OCI-LY7 (cell line): Measurements from ENCODE around the gene SUMO4. TPM values are rescaled to one million over a fixed set of nuclear protein-coding genes. Genes with fewer than 3 reads are reported as not detected.

Source experiments
- BruUV-seq: library from RNA; stranded (reverse); fragments of 400-500 nt; replicated peaks from 2 replicates; lab custom pipeline; 2021; lab: Mats Ljungman, UMichigan
- CTCF ChIA-PET: fragments of 300-600 bp; sonication (Branson Sonifier 250); formaldehyde crosslinking; loops from one replicate; lab custom pipeline; 2022; ENCODE audit warnings: antibody characterized with exemption; ENCODE audit not compliant: unreplicated experiment; lab: Charles Lee
- POLR2A ChIA-PET: fragments of 300-600 bp; sonication (Branson Sonifier 250); formaldehyde crosslinking; loops from one replicate; lab custom pipeline; 2022; ENCODE audit warnings: antibody characterized with exemption; lab: Charles Lee
- DNase-seq: peaks from one replicate; pipeline ENCODE4 v3.0.0-alpha.2; 2015; ENCODE audit warnings: low spot score
- H2AFZ ChIP-seq: fragments of 200-600 bp; sonication (generic), shearing (Covaris generic); 2 replicates; pipeline ENCODE4 v1.6.1; 2014; ENCODE audit warnings: mild to moderate bottlenecking, antibody characterized with exemption, low read length, moderate library complexity
- H3K27ac ChIP-seq: fragments of 200-600 bp; sonication (generic); 2 replicates; pipeline ENCODE4 v1.5.1; 2014; ENCODE audit warnings: mixed run types, low read depth, mild to moderate bottlenecking, moderate library complexity, low read length, inconsistent platforms; ENCODE audit not compliant: poor library complexity, severe bottlenecking
- H3K36me3 ChIP-seq: fragments of 200-600 bp; sonication (generic); 2 replicates; pipeline ENCODE4 v1.6.1; 2014; ENCODE audit warnings: mild to moderate bottlenecking, antibody characterized with exemption, low read length, moderate library complexity, mixed read lengths; ENCODE audit not compliant: insufficient read depth
- H3K4me1 ChIP-seq: fragments of 200-600 bp; sonication (generic); 2 replicates; pipeline ENCODE4 v1.5.1; 2014; ENCODE audit warnings: mild to moderate bottlenecking, low read length; ENCODE audit not compliant: insufficient read depth, poor library complexity, severe bottlenecking
- H3K4me2 ChIP-seq: fragments of 200-600 bp; sonication (generic); 2 replicates; pipeline ENCODE4 v1.6.1; 2014; ENCODE audit warnings: mild to moderate bottlenecking, low read length
- H3K4me3 ChIP-seq: fragments of 200-600 bp; sonication (generic); 2 replicates; pipeline ENCODE4 v1.5.1; 2014; ENCODE audit warnings: mild to moderate bottlenecking, low read depth, low read length; ENCODE audit not compliant: poor library complexity, severe bottlenecking
- H3K79me2 ChIP-seq: fragments of 200-600 bp; sonication (generic); 2 replicates; pipeline ENCODE4 v1.6.1; 2016; ENCODE audit warnings: low read depth, mild to moderate bottlenecking, low read length, moderate library complexity, mixed read lengths; ENCODE audit not compliant: insufficient read depth
- H3K9me2 ChIP-seq: fragments of 200-600 bp; sonication (generic); 2 replicates; pipeline ENCODE4 v1.6.1; 2016; ENCODE audit warnings: mild to moderate bottlenecking, low read length, mixed read lengths; ENCODE audit not compliant: insufficient read depth
- H3K9me3 ChIP-seq: fragments of 200-600 bp; sonication (generic); 2 replicates; pipeline ENCODE4 v1.6.1; 2014; ENCODE audit warnings: mild to moderate bottlenecking, mixed run types, low read length, mixed read lengths
- H4K20me1 ChIP-seq: fragments of 200-600 bp; sonication (generic); 2 replicates; pipeline ENCODE4 v1.6.1; 2014; ENCODE audit warnings: mild to moderate bottlenecking, antibody characterized with exemption, low read length, moderate library complexity, mixed read lengths; ENCODE audit not compliant: insufficient read depth
- EZH2phosphoT487 ChIP-seq: fragments of 200-600 bp; sonication (generic); IDR thresholded peaks from 2 replicates; pipeline ENCODE4 v1.6.1; 2018; ENCODE audit warnings: low read depth, borderline replicate concordance, mild to moderate bottlenecking, mixed run types, antibody characterized with exemption, low read length, moderate library complexity, mixed read lengths
- intact Hi-C: fragments of 100-400 bp; cut with micrococcal nuclease; formaldehyde crosslinking; loops from one replicate; pipeline ENCODE4 v1.10.0; 2022; ENCODE audit not compliant: unreplicated experiment
- total RNA-seq, 2 experiments: library from RNA; depleted of rRNA in 1 of 2; stranded (reverse); fragments of >200 nt in 1 of 2; shearing (Covaris generic) in 1 of 2; gene quantifications; 2 replicates each; pipeline ENCODE4 v1.2.3, GENCODE V29; 2014 to 2022
- TF ChIP-seq, protein P1 (sequence below): fragments of 200-600 bp; sonication (generic); conservative IDR thresholded peaks from 2 replicates; pipeline ENCODE4 v1.5.1; 2014; ENCODE audit warnings: mild to moderate bottlenecking, antibody characterized with exemption, low read length, moderate library complexity, mixed read lengths

The SUMO4 gene
- total RNA-seq, 2 experiments from 2014 or later, result 3.2 to 3.6 TPM

DNA sequence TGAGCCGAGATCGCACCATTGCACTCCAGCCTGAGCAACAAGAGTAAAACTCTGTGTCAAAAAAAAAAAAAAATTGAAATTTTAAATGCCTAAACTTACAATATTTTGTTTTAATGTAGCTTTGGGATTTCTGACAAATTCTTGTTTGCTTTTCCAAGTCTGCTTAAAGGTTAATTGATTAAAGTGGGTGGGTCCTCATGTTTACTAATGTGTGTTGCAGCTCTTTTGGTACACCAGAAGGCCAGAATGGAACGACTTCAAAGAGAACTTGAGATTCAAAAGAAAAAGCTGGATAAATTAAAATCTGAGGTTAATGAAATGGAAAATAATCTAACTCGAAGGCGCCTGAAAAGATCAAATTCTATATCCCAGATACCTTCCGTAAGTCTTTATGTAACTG is 2.7 kb upstream of the SUMO4 start:
- H3K4me1 ChIP-seq, result no peaks in the 10 kb centered on the region
- intact Hi-C loops, result no loop called here
- BruUV-seq, result no TSS peak

DNA sequence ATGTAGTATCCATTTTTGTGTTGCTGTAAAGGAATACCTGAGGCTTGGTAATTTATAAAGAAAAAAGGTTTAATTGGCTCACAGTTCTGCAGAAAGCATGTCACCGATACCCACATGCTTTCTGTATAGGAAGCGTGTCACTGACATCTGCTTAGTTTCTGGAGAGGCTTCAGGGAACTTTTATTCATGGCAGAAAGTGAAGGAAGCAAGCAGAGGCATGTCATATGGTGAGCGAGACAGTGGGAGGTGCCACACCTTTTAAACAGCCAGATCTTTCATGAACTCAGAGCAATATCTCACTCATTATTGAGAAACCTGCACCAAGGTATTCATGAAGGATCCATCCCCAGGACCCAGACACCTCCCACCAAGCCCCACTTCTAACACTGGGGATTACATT is 3.5 kb downstream of the SUMO4 start:
- CTCF ChIA-PET, result no interaction called here

More for the DNA sequence above, 2.7 kb upstream of the SUMO4 start:
- Histone ChIP-seq H3K4me2 (no peak overlapping the region), H2AFZ (no peak overlapping the region), H3K9me2 (no peaks in the 10 kb centered on the region), H3K79me2 (no peaks in the 10 kb centered on the region), H3K36me3 (peaks cover 80% of the 10 kb centered on the region), H3K27ac (no peak overlapping the region), H4K20me1 (no peaks in the 10 kb centered on the region), H3K4me3 (no peak overlapping the region), H3K9me3 (no peaks in the 10 kb centered on the region; the same call in 1 of the 2 replicates)
- TF ChIP-seq, protein P1, sequence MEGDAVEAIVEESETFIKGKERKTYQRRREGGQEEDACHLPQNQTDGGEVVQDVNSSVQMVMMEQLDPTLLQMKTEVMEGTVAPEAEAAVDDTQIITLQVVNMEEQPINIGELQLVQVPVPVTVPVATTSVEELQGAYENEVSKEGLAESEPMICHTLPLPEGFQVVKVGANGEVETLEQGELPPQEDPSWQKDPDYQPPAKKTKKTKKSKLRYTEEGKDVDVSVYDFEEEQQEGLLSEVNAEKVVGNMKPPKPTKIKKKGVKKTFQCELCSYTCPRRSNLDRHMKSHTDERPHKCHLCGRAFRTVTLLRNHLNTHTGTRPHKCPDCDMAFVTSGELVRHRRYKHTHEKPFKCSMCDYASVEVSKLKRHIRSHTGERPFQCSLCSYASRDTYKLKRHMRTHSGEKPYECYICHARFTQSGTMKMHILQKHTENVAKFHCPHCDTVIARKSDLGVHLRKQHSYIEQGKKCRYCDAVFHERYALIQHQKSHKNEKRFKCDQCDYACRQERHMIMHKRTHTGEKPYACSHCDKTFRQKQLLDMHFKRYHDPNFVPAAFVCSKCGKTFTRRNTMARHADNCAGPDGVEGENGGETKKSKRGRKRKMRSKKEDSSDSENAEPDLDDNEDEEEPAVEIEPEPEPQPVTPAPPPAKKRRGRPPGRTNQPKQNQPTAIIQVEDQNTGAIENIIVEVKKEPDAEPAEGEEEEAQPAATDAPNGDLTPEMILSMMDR, result no peak
- ChIA-PET POLR2A (interaction anchor here (0.7 to 1.7 kb wide), 6 partner anchors 8 to 53 kb away, joined by 3 to 6 read pairs (median 4); no protein-coding TSS in a partner anchor), CTCF (no interaction called here)
- no peak for DNase-seq

More for the DNA sequence above, 3.5 kb downstream of the SUMO4 start:
- Histone ChIP-seq H4K20me1 (no peaks in the 10 kb centered on the region), H3K27ac (no peak overlapping the region), H3K4me1 (no peaks in the 10 kb centered on the region), H3K9me2 (no peaks in the 10 kb centered on the region), H3K4me2 (no peak overlapping the region), H3K79me2 (no peaks in the 10 kb centered on the region), H3K9me3 (no peaks in the 10 kb centered on the region), H2AFZ (no peak overlapping the region), H3K36me3 (peaks cover 79% of the 10 kb centered on the region), H3K4me3 (no peak overlapping the region)
- TF ChIP-seq EZH2phosphoT487, result no peak
- TF ChIP-seq, protein P1, result no peak
- no peak for DNase-seq
- intact Hi-C loops, result no loop called here
- BruUV-seq, result no TSS peak
- POLR2A ChIA-PET, result no interaction called here
